Measurements from ENCODE around the gene TMEM109. TPM values are rescaled to one million over a fixed set of nuclear protein-coding genes. Genes with fewer than 3 reads are reported as not detected.
A peak's percentile ranks its signal among the peaks of the same experiment; 100 is the strongest.

The TMEM109 gene
- total RNA-seq, 1 donor from 2014 or later = 72.8 TPM

- Histone ChIP-seq H3K27me3 (ENCODE audit: insufficient read depth, low read length) (peaks cover 3% of the 10 kb centered on the region), H3K4me1 (ENCODE audit: insufficient read depth, low read length) (peaks cover 18% of the 10 kb centered on the region), H3K79me2 (ENCODE audit: insufficient read depth, low read length) (no peaks in the 10 kb centered on the region), H3K9me3 (ENCODE audit: insufficient read depth, low read depth, low read length) (no peaks in the 10 kb centered on the region), H3K27ac (ENCODE audit: low read depth, low read length) (no peak overlapping the region), H3K36me3 (ENCODE audit: insufficient read depth, low read length) (no peaks in the 10 kb centered on the region), H3K4me2 (ENCODE audit: low read length) (no peak overlapping the region), H3K4me3 (ENCODE audit: insufficient read depth, low read depth, low read length) (no peak overlapping the region), H4K20me1 (ENCODE audit: insufficient read depth, low read length) (no peaks in the 10 kb centered on the region), H3K9ac (ENCODE audit: low read length) (no peak overlapping the region), H2AFZ (ENCODE audit: low read depth, low read length) (no peak overlapping the region)
- Mint-ChIP-seq H3K36me3 (ENCODE audit: low read depth, unreplicated experiment) (no peaks in the 10 kb centered on the region), H3K27me3 (ENCODE audit: low read depth, unreplicated experiment) (peaks cover 6% of the 10 kb centered on the region), H3K4me3 (ENCODE audit: unreplicated experiment) (no peak overlapping the region), H3K27ac (ENCODE audit: unreplicated experiment) (no peak overlapping the region), H3K9me3 (ENCODE audit: unreplicated experiment) (no peaks in the 10 kb centered on the region), H3K4me1 (ENCODE audit: low read depth, unreplicated experiment) (peaks cover 8% of the 10 kb centered on the region)
- no peak for TF ChIP-seq EZH2 (IDR thresholded peaks at IDR 0.05; ENCODE audit: insufficient read depth, low read length)
- TF ChIP-seq CTCF (IDR thresholded peaks at IDR 0.05; ENCODE audit: insufficient read depth, low read depth, low read length) = no peak
- no peak for FAIRE-seq
- DNase-seq (ENCODE audit: low read depth) = no peak
Measured at GRCh38 chr11:60870733-60871377, 43.1 kb upstream of the TMEM109 start.

- Histone ChIP-seq H3K27me3 (ENCODE audit: insufficient read depth, low read length) (peaks cover 3% of the 10 kb centered on the region), H3K9ac (ENCODE audit: low read length) (no peak overlapping the region), H3K4me1 (ENCODE audit: insufficient read depth, low read length) (peaks cover 18% of the 10 kb centered on the region), H3K27ac (ENCODE audit: low read depth, low read length) (no peak overlapping the region), H4K20me1 (ENCODE audit: insufficient read depth, low read length) (no peaks in the 10 kb centered on the region), H2AFZ (ENCODE audit: low read depth, low read length) (no peak overlapping the region), H3K36me3 (ENCODE audit: insufficient read depth, low read length) (no peaks in the 10 kb centered on the region), H3K4me3 (ENCODE audit: insufficient read depth, low read depth, low read length) (no peak overlapping the region), H3K9me3 (ENCODE audit: insufficient read depth, low read depth, low read length) (no peaks in the 10 kb centered on the region), H3K79me2 (ENCODE audit: insufficient read depth, low read length) (no peaks in the 10 kb centered on the region), H3K4me2 (ENCODE audit: low read length) (no peak overlapping the region)
- peaks cover 8% of the 10 kb centered on the region for H3K4me1 Mint-ChIP-seq (ENCODE audit: low read depth, unreplicated experiment)
- peaks cover 6% of the 10 kb centered on the region for H3K27me3 Mint-ChIP-seq (ENCODE audit: low read depth, unreplicated experiment)
- H3K27ac Mint-ChIP-seq (ENCODE audit: unreplicated experiment) = peak overlapping the region; percentile 41
- no peaks in the 10 kb centered on the region for H3K9me3 Mint-ChIP-seq (ENCODE audit: unreplicated experiment)
- TF ChIP-seq CTCF (IDR thresholded peaks at IDR 0.05; ENCODE audit: insufficient read depth, low read depth, low read length) (peak; percentile 7), EZH2 (IDR thresholded peaks at IDR 0.05; ENCODE audit: insufficient read depth, low read length) (no peak)
- DNase-seq (ENCODE audit: low read depth) = no peak
- H3K4me3 Mint-ChIP-seq (ENCODE audit: unreplicated experiment) = no peak overlapping the region
- H3K36me3 Mint-ChIP-seq (ENCODE audit: low read depth, unreplicated experiment) = no peaks in the 10 kb centered on the region
- FAIRE-seq = no peak
Measured at GRCh38 chr11:60871378-60872061, 42.4 kb upstream of the TMEM109 start.

Measured in astrocyte (in vitro differentiated cells and primary cell).